Activated naive CD4-positive, alpha-beta T cell treated with anti-CD3 and anti-CD28 coated beads, Interleukin-2, amount 10 ng/mL, durations not matched to agents 7 days and 5 days (primary cell): ENCODE data around the gene JPH2.
"Not testable (repeated sequence)": the region's sequence is repeated elsewhere in the genome, so short reads cannot be mapped to it uniquely, and the experiment has no call there.

Experiments
- CTCF ChIA-PET: fragments of 350-600 bp; sonication (Branson Sonifier 250); formaldehyde crosslinking; loops from one replicate; lab custom pipeline; 2021; ENCODE audit warnings: antibody characterized with exemption; lab: Charles Lee
- DNase-seq: peaks from one replicate; pipeline ENCODE4 v3.0.0-alpha.2; 2020
- H3K27ac Mint-ChIP-seq: one replicate; pipeline ENCODE4 v1.8.0; 2021; ENCODE audit warnings: mild to moderate bottlenecking, moderate library complexity, mixed read lengths
- H3K27me3 Mint-ChIP-seq: one replicate; pipeline ENCODE4 v1.8.0; 2021; ENCODE audit warnings: mild to moderate bottlenecking, mixed read lengths
- H3K36me3 Mint-ChIP-seq: one replicate; pipeline ENCODE4 v1.8.0; 2021; ENCODE audit warnings: mixed read lengths
- H3K4me1 Mint-ChIP-seq: one replicate; pipeline ENCODE4 v1.8.0; 2021; ENCODE audit warnings: mixed read lengths
- H3K4me3 Mint-ChIP-seq: one replicate; pipeline ENCODE4 v1.8.0; 2021; ENCODE audit warnings: mild to moderate bottlenecking, moderate library complexity, mixed read lengths
- H3K9me3 Mint-ChIP-seq: one replicate; pipeline ENCODE4 v1.8.0; 2021; ENCODE audit warnings: mixed read lengths

JPH2 gene

GRCh38 chr20:44129300-44129699, 57.7 kb downstream of the JPH2 start:
- H3K36me3 Mint-ChIP-seq, H3K27ac Mint-ChIP-seq, H3K4me3 Mint-ChIP-seq, H3K9me3 Mint-ChIP-seq, DNase-seq, H3K4me1 Mint-ChIP-seq: not testable (repeated sequence)
- peaks cover 20% of the 10 kb centered on the region for H3K27me3 Mint-ChIP-seq
- CTCF ChIA-PET, result interaction anchor here (0.7 to 1.7 kb wide), 3 partner anchors 9 to 254 kb away, joined by 3 to 6 read pairs (median 3); no protein-coding TSS in a partner anchor

- Mint-ChIP-seq H3K27ac (no peak overlapping the region), H3K4me3 (no peak overlapping the region), H3K27me3 (peaks cover 44% of the 10 kb centered on the region), H3K9me3 (no peaks in the 10 kb centered on the region), H3K4me1 (no peaks in the 10 kb centered on the region), H3K36me3 (no peaks in the 10 kb centered on the region)
- CTCF ChIA-PET, result no interaction called here
- DNase-seq, result no peak
Observed at GRCh38 chr20:44126445-44126844, 60.5 kb downstream of the JPH2 start.

- H3K27me3 Mint-ChIP-seq, result peaks cover 46% of the 10 kb centered on the region
- no peaks in the 10 kb centered on the region for H3K4me1 Mint-ChIP-seq
- no peaks in the 10 kb centered on the region for H3K9me3 Mint-ChIP-seq
- no peak for DNase-seq
- CTCF ChIA-PET, result no interaction called here
- H3K27ac Mint-ChIP-seq, result no peak overlapping the region
- no peak overlapping the region for H3K4me3 Mint-ChIP-seq
- no peaks in the 10 kb centered on the region for H3K36me3 Mint-ChIP-seq
Observed at GRCh38 chr20:44125332-44126127, 61.5 kb downstream of the JPH2 start.

GRCh38 chr20:44123874-44124535, 63.0 kb downstream of the JPH2 start:
- Mint-ChIP-seq H3K4me1 (no peaks in the 10 kb centered on the region), H3K4me3 (no peak overlapping the region), H3K36me3 (no peaks in the 10 kb centered on the region), H3K27ac (no peak overlapping the region), H3K27me3 (peaks cover 45% of the 10 kb centered on the region), H3K9me3 (no peaks in the 10 kb centered on the region)
- CTCF ChIA-PET, result no interaction called here
- DNase-seq, result no peak

- CTCF ChIA-PET, result no interaction called here
- H3K4me3 Mint-ChIP-seq, result no peak overlapping the region
- peak overlapping the region; percentile 37 for H3K27ac Mint-ChIP-seq
- peaks cover 46% of the 10 kb centered on the region for H3K27me3 Mint-ChIP-seq
- H3K9me3 Mint-ChIP-seq, result no peaks in the 10 kb centered on the region
- no peaks in the 10 kb centered on the region for H3K4me1 Mint-ChIP-seq
- no peaks in the 10 kb centered on the region for H3K36me3 Mint-ChIP-seq
- DNase-seq, result no peak
Observed at GRCh38 chr20:44123251-44123650, 63.7 kb downstream of the JPH2 start.

GRCh38 chr20:44120676-44121425, 66.1 kb downstream of the JPH2 start:
- Mint-ChIP-seq H3K4me1 (peaks cover 2% of the 10 kb centered on the region), H3K9me3 (no peaks in the 10 kb centered on the region), H3K4me3 (no peak overlapping the region), H3K36me3 (no peaks in the 10 kb centered on the region), H3K27ac (no peak overlapping the region), H3K27me3 (peaks cover 61% of the 10 kb centered on the region)
- no peak for DNase-seq
- CTCF ChIA-PET, result interaction anchor here (0.7 to 6.0 kb wide), 4 partner anchors 9 to 90 kb away, joined by 3 to 114 read pairs (median 4); partner anchors contain the start of genes JPH2 and OSER1

GRCh38 chr20:44118185-44119033, 68.6 kb downstream of the JPH2 start:
- CTCF ChIA-PET, result interaction anchor here (1.0 to 6.0 kb wide), 9 partner anchors 9 to 99 kb away, joined by 3 to 114 read pairs (median 6); partner anchors contain the start of gene JPH2
- H3K27me3 Mint-ChIP-seq, result peaks cover 72% of the 10 kb centered on the region
- H3K4me1 Mint-ChIP-seq, result peaks cover 2% of the 10 kb centered on the region
- no peak overlapping the region for H3K27ac Mint-ChIP-seq
- no peaks in the 10 kb centered on the region for H3K36me3 Mint-ChIP-seq
- no peak overlapping the region for H3K4me3 Mint-ChIP-seq
- no peak for DNase-seq
- H3K9me3 Mint-ChIP-seq, result no peaks in the 10 kb centered on the region

- no peaks in the 10 kb centered on the region for H3K9me3 Mint-ChIP-seq
- H3K4me3 Mint-ChIP-seq, result no peak overlapping the region
- peaks cover 66% of the 10 kb centered on the region for H3K27me3 Mint-ChIP-seq
- H3K36me3 Mint-ChIP-seq, result no peaks in the 10 kb centered on the region
- H3K27ac Mint-ChIP-seq, result no peak overlapping the region
- CTCF ChIA-PET, result interaction anchor here (0.8 to 6.0 kb wide), 20 partner anchors 8 to 267 kb away, joined by 3 to 114 read pairs (median 4); partner anchors contain the start of gene JPH2
- DNase-seq, result no peak
- H3K4me1 Mint-ChIP-seq, result peaks cover 4% of the 10 kb centered on the region
Observed at GRCh38 chr20:44117296-44118184, 69.4 kb downstream of the JPH2 start.

GRCh38 chr20:44115762-44116644, 71.0 kb downstream of the JPH2 start:
- H3K9me3 Mint-ChIP-seq, result no peaks in the 10 kb centered on the region
- H3K27me3 Mint-ChIP-seq, result peaks cover 57% of the 10 kb centered on the region
- H3K27ac Mint-ChIP-seq, result no peak overlapping the region
- H3K4me3 Mint-ChIP-seq, result no peak overlapping the region
- no peaks in the 10 kb centered on the region for H3K36me3 Mint-ChIP-seq
- CTCF ChIA-PET, result interaction anchor here (0.6 to 6.0 kb wide), 27 partner anchors 8 to 578 kb away, joined by 3 to 114 read pairs (median 4); partner anchors contain the start of gene JPH2
- no peak for DNase-seq
- H3K4me1 Mint-ChIP-seq, result peaks cover 6% of the 10 kb centered on the region

GRCh38 chr20:44115181-44115580, 71.8 kb downstream of the JPH2 start:
- DNase-seq, result no peak
- CTCF ChIA-PET, result interaction anchor here (1.6 to 2.6 kb wide), 2 partner anchors 74 to 80 kb away, joined by 4 to 20 read pairs; no protein-coding TSS in a partner anchor
- Mint-ChIP-seq H3K36me3 (no peaks in the 10 kb centered on the region), H3K27ac (no peak overlapping the region), H3K27me3 (peaks cover 55% of the 10 kb centered on the region), H3K9me3 (no peaks in the 10 kb centered on the region), H3K4me1 (peaks cover 6% of the 10 kb centered on the region), H3K4me3 (no peak overlapping the region)

GRCh38 chr20:44113618-44114376, 73.2 kb downstream of the JPH2 start:
- no peak overlapping the region for H3K4me3 Mint-ChIP-seq
- CTCF ChIA-PET, result interaction anchor here (1.1 to 2.6 kb wide), 3 partner anchors 70 to 82 kb away, joined by 3 to 20 read pairs (median 4); no protein-coding TSS in a partner anchor

More at GRCh38 chr20:44113618-44114376, 73.2 kb downstream of the JPH2 start:
- Mint-ChIP-seq H3K27me3 (peaks cover 57% of the 10 kb centered on the region), H3K27ac (no peak overlapping the region), H3K9me3 (no peaks in the 10 kb centered on the region), H3K36me3 (no peaks in the 10 kb centered on the region), H3K4me1 (peaks cover 6% of the 10 kb centered on the region)
- no peak for DNase-seq
